ENCODE measurements around the gene GPR21.

- no peak for TF ChIP-seq CTCF (IDR thresholded peaks at IDR 0.05; ENCODE audit: low read length)
- TF ChIP-seq EZH2 (optimal IDR thresholded peaks at IDR 0.05; ENCODE audit: low read depth, low read length), result no peak
Observed at GRCh38 chr9:122986010-122986409, 47.5 kb upstream of the GPR21 start.

Data from MM.1S (cell line).